CD14-positive monocyte (primary cell): ENCODE data around the gene CASS4. TPM values are rescaled to one million over a fixed set of nuclear protein-coding genes. Genes with fewer than 3 reads are reported as not detected.
A peak's percentile ranks its signal among the peaks of the same experiment; 100 is the strongest.

Experiments used
- DNase-seq, 3 donors: peaks; one replicate each; pipeline ENCODE4 v3.0.0-alpha.2; 2011 to 2022
- H2AFZ ChIP-seq: 2 replicates; pipeline ENCODE4 v1.6.0; 2012; ENCODE audit warnings: mild to moderate bottlenecking, low read depth, low read length, inconsistent platforms; ENCODE audit not compliant: insufficient read depth, poor library complexity, severe bottlenecking
- H3K27ac ChIP-seq, 2 donors: 1 replicate in 1 of 2; 2 replicates in 1 of 2; pipeline ENCODE4 v1.5.1; 2012 to 2013; ENCODE audit warnings: low read length in 2 of 2, control low read depth in 1 of 2, inconsistent platforms in 1 of 2, low read depth in 1 of 2, mild to moderate bottlenecking in 1 of 2
- H3K27me3 ChIP-seq, 2 donors: one replicate each; pipeline versions ENCODE4 v1.6.0 to v1.6.1; 2011 to 2013; ENCODE audit warnings: low read length in 2 of 2; ENCODE audit not compliant: control insufficient read depth in 2 of 2, insufficient read depth in 2 of 2
- H3K36me3 ChIP-seq, 2 donors: replicated peaks in 1 of 2; 1 replicate in 1 of 2; 2 replicates in 1 of 2; pipeline versions ENCODE4 v1.5.1 to v1.6.1; 2012 to 2013; ENCODE audit warnings: low read length in 2 of 2, control low read depth in 1 of 2, inconsistent platforms in 1 of 2, mild to moderate bottlenecking in 1 of 2; ENCODE audit not compliant: insufficient read depth in 2 of 2, control insufficient read depth in 1 of 2
- H3K4me1 ChIP-seq, 2 donors: 1 replicate in 1 of 2; 2 replicates in 1 of 2; pipeline versions ENCODE4 v1.5.1 to v1.6.1; 2012 to 2013; ENCODE audit warnings: low read length in 2 of 2, control low read depth in 1 of 2, inconsistent platforms in 1 of 2, mild to moderate bottlenecking in 1 of 2, moderate library complexity in 1 of 2; ENCODE audit not compliant: insufficient read depth in 2 of 2, control insufficient read depth in 1 of 2
- H3K4me2 ChIP-seq: replicated peaks from 2 replicates; pipeline ENCODE3; 2012; ENCODE audit warnings: low read length, moderate library complexity, mild to moderate bottlenecking; ENCODE audit not compliant: poor library complexity, severe bottlenecking; ENCODE audit errors: extremely low read depth
- H3K4me3 ChIP-seq, 3 experiments: fragments of 200-600 bp in 1 of 3; sonication (generic) in 1 of 3; replicated peaks in 1 of 3; 1 replicate in 2 of 3; 2 replicates in 1 of 3; pipeline ENCODE4 v1.5.1; 2011 to 2013; ENCODE audit warnings: low read length in 3 of 3, mild to moderate bottlenecking in 3 of 3, control low read depth in 2 of 3, low read depth in 2 of 3, inconsistent platforms in 1 of 3, moderate library complexity in 1 of 3
- H3K79me2 ChIP-seq: 2 replicates; pipeline ENCODE4 v1.6.0; 2012; ENCODE audit warnings: mild to moderate bottlenecking, control low read depth, inconsistent platforms, low read length, moderate library complexity; ENCODE audit not compliant: insufficient read depth
- H3K9ac ChIP-seq: 2 replicates; pipeline ENCODE4 v1.6.0; 2017; ENCODE audit warnings: low read length, mild to moderate bottlenecking; ENCODE audit not compliant: insufficient read depth, poor library complexity, severe bottlenecking
- H3K9me3 ChIP-seq, 2 donors: replicated peaks in 1 of 2; 1 replicate in 1 of 2; 2 replicates in 1 of 2; pipeline versions ENCODE4 v1.5.1 to v1.6.1; 2012 to 2013; ENCODE audit warnings: low read length in 2 of 2, control low read depth in 1 of 2; ENCODE audit not compliant: control insufficient read depth in 1 of 2, insufficient read depth in 1 of 2
- H4K20me1 ChIP-seq: 2 replicates; pipeline ENCODE4 v1.6.0; 2012; ENCODE audit warnings: mild to moderate bottlenecking, low read length, control low read depth, moderate library complexity; ENCODE audit not compliant: insufficient read depth
- H3K27ac Mint-ChIP-seq, 7 donors: one replicate each; pipeline ENCODE4 v1.8.0; 2020; ENCODE audit warnings: mild to moderate bottlenecking in 7 of 7, mixed read lengths in 7 of 7, moderate library complexity in 6 of 7, inconsistent platforms in 2 of 7
- H3K27me3 Mint-ChIP-seq, 3 donors: one replicate each; pipeline ENCODE4 v1.8.0; 2021 to 2022; ENCODE audit warnings: low read depth in 3 of 3, mild to moderate bottlenecking in 3 of 3, mixed read lengths in 3 of 3, moderate library complexity in 3 of 3, inconsistent platforms in 1 of 3
- H3K36me3 Mint-ChIP-seq, 2 donors: one replicate each; pipeline ENCODE4 v1.8.0; 2020; ENCODE audit warnings: mixed read lengths in 2 of 2, inconsistent platforms in 1 of 2, mild to moderate bottlenecking in 1 of 2
- H3K4me1 Mint-ChIP-seq: one replicate; pipeline ENCODE4 v1.8.0; 2020; ENCODE audit warnings: mild to moderate bottlenecking, mixed read lengths
- H3K4me3 Mint-ChIP-seq, 2 donors: one replicate each; pipeline ENCODE4 v1.8.0; 2020; ENCODE audit warnings: mild to moderate bottlenecking in 2 of 2, mixed read lengths in 2 of 2, moderate library complexity in 1 of 2
- H3K9me3 Mint-ChIP-seq, 7 donors: one replicate each; pipeline ENCODE4 v1.8.0; 2020 to 2022; ENCODE audit warnings: mixed read lengths in 7 of 7, mild to moderate bottlenecking in 6 of 7, moderate library complexity in 6 of 7, inconsistent platforms in 2 of 7
- WGBS: methylation state at CpG from one replicate; pipeline ENCODE4 v1.1.5; 2013; ENCODE audit warnings: missing lambda C conversion rate; ENCODE audit not compliant: insufficient coverage; 5-methylcytosine and 5-hydroxymethylcytosine counted together
- intact Hi-C, 2 donors: fragments of 100-400 bp; cut with micrococcal nuclease; formaldehyde crosslinking; loops; one replicate each; pipeline versions ENCODE4 v1.15.0 to v1.15.1; 2023
- polyA plus RNA-seq, 3 donors: library from polyadenylated mRNA; depleted of rRNA in 1 of 3; unstranded in 2 of 3; stranded (reverse) in 1 of 3; fragments of 300-500 nt in 2 of 3; fragments of >200 nt in 1 of 3; fragmentation: Illumina TruSeq in 2 of 3; gene quantifications; 1 replicate in 2 of 3; 2 replicates in 1 of 3; pipeline ENCODE4 v1.2.3, GENCODE V29; 2012 to 2021
- TF ChIP-seq, protein P1 (sequence below): fragments of 200-600 bp; IDR thresholded peaks from one replicate; pipeline ENCODE4 v1.8.0; 2022; ENCODE audit warnings: antibody characterized with exemption, mild to moderate bottlenecking

The CASS4 gene
- polyA plus RNA-seq, 3 donors: 1.9 to 7.4 (median 6.1) TPM

- Mint-ChIP-seq H3K27me3 (no peaks in the 10 kb centered on the region), H3K36me3 (peaks cover 30 to 48% of the 10 kb centered on the region in 2 donors), H3K9me3 (no peaks in the 10 kb centered on the region), H3K4me1 (peaks cover 33% of the 10 kb centered on the region), H3K27ac (peak overlapping the region; percentile 78 to 95 (median 90)), H3K4me3 (no peak overlapping the region)
- peak overlapping the region in 1 of 3 experiments; percentile 50 for H3K4me3 ChIP-seq
- no CpG with 5 or more reads among the region's 1 CpG for WGBS
- peaks cover 70% of the 10 kb centered on the region for H3K79me2 ChIP-seq
- H3K9me3 ChIP-seq: no peaks in the 10 kb centered on the region
- intact Hi-C loops: no loop called here
- no peaks in the 10 kb centered on the region for H3K27me3 ChIP-seq
- TF ChIP-seq, protein P1, sequence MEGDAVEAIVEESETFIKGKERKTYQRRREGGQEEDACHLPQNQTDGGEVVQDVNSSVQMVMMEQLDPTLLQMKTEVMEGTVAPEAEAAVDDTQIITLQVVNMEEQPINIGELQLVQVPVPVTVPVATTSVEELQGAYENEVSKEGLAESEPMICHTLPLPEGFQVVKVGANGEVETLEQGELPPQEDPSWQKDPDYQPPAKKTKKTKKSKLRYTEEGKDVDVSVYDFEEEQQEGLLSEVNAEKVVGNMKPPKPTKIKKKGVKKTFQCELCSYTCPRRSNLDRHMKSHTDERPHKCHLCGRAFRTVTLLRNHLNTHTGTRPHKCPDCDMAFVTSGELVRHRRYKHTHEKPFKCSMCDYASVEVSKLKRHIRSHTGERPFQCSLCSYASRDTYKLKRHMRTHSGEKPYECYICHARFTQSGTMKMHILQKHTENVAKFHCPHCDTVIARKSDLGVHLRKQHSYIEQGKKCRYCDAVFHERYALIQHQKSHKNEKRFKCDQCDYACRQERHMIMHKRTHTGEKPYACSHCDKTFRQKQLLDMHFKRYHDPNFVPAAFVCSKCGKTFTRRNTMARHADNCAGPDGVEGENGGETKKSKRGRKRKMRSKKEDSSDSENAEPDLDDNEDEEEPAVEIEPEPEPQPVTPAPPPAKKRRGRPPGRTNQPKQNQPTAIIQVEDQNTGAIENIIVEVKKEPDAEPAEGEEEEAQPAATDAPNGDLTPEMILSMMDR: no peak
- no peaks in the 10 kb centered on the region for H4K20me1 ChIP-seq
- H2AFZ ChIP-seq: peak overlapping the region; percentile 17
- H3K9ac ChIP-seq: peak overlapping the region; percentile 29
- peak; percentile 90 to 97 (median 93) for DNase-seq
- H3K27ac ChIP-seq: peak overlapping the region; percentile 38 to 82
- peak overlapping the region; percentile 68 for H3K4me2 ChIP-seq
- peaks cover 23 to 50% of the 10 kb centered on the region in 2 donors for H3K36me3 ChIP-seq
- H3K4me1 ChIP-seq: peaks cover 32 to 40% of the 10 kb centered on the region in 2 donors
These were observed 38.1 kb upstream of the CASS4 start for GRCh38 chr20:56373942-56374341.

- TF ChIP-seq, protein P1: no peak
- Histone ChIP-seq H3K79me2 (peaks cover 93% of the 10 kb centered on the region), H3K9ac (peak overlapping the region; percentile 40), H3K27me3 (no peaks in the 10 kb centered on the region), H3K27ac (peak overlapping the region; percentile 83 to 87), H2AFZ (peak overlapping the region; percentile 51), H3K9me3 (no peaks in the 10 kb centered on the region), H3K4me3 (peak overlapping the region; percentile 1 to 45 (median 23)), H3K36me3 (peaks cover 7 to 32% of the 10 kb centered on the region in 2 donors), H3K4me1 (peaks cover 32 to 40% of the 10 kb centered on the region in 2 donors), H3K4me2 (peak overlapping the region; percentile 35), H4K20me1 (no peaks in the 10 kb centered on the region)
- Mint-ChIP-seq H3K4me1 (peaks cover 47% of the 10 kb centered on the region), H3K27me3 (no peaks in the 10 kb centered on the region), H3K27ac (peak overlapping the region; percentile 89 to 96 (median 95)), H3K9me3 (peaks cover 0 to 3% (median 0%) of the 10 kb centered on the region in 7 donors), H3K4me3 (peak overlapping the region; percentile 31 to 77), H3K36me3 (peaks cover 13 to 32% of the 10 kb centered on the region in 2 donors)
- DNase-seq: peak; percentile 19 to 46 (median 20)
- intact Hi-C loops: no loop called here
- WGBS: 0% methylated on average over 2 of the region's 2 CpGs
These were observed 35.7 kb upstream of the CASS4 start for GRCh38 chr20:56376331-56376730.
